ENCODE data around the gene SFXN3. TPM values are rescaled to one million over a fixed set of nuclear protein-coding genes. Genes with fewer than 3 reads are reported as not detected.

SFXN3 gene
- total and polyA plus RNA-seq, 2 of the 8 experiments (the other 6 are each of a cell fraction or from before 2014, with no cell fraction given): 2.6 to 2.8 TPM

GRCh38 chr10:101046332-101047238, 15.6 kb downstream of the SFXN3 start (continued):
- TF ChIP-seq CHD7 (IDR thresholded peaks at IDR 0.05; ENCODE audit: insufficient replicate concordance, low read length) (no peak), YY1 (IDR thresholded peaks at IDR 0.05; ENCODE audit: low read depth, low read length) (no peak), POLR2A (IDR thresholded peaks at IDR 0.05; ENCODE audit: control extremely low read depth in 1 of 2, low read depth in 2 of 2, low read length in 2 of 2) (no peak), SIRT6 (IDR thresholded peaks at IDR 0.05; ENCODE audit: low read length) (no peak)

Data from H1 (cell line).